SK-N-SH treated with all-trans-retinoic acid at 6 μM for 48 hours (cell line): Measurements from ENCODE around the gene RPS6KA2.
A peak's percentile ranks its signal among the peaks of the same experiment; 100 is the strongest.

ENCODE experiments used
- ATAC-seq: fragments of 200-7000 bp; cut with Tn5 transposase; 3 replicates; pipeline ENCODE4 v1.9.1; 2020; ENCODE audit warnings: mild to moderate bottlenecking, moderate library complexity
- BACH2 ChIP-seq: fragments of 250-450 bp; sonication (Bioruptor Pico); IDR thresholded peaks from 2 replicates; pipeline ENCODE4 v1.9.0; 2021; ENCODE audit warnings: mild to moderate bottlenecking, borderline replicate concordance
- CSDC2 ChIP-seq: fragments of 250-450 bp; sonication (Bioruptor Pico); IDR thresholded peaks from 2 replicates; pipeline ENCODE4 v1.5.0; 2020; ENCODE audit warnings: mild to moderate bottlenecking, moderate library complexity
- ESRRG ChIP-seq: fragments of 250-450 bp; sonication (Bioruptor Pico); IDR thresholded peaks from 2 replicates; pipeline ENCODE4 v1.6.1; 2021; ENCODE audit warnings: mild to moderate bottlenecking
- GLIS3 ChIP-seq: fragments of 250-450 bp; sonication (Bioruptor Pico); IDR thresholded peaks from 2 replicates; pipeline ENCODE4 v1.5.0; 2020; ENCODE audit warnings: mild to moderate bottlenecking, moderate library complexity
- ISL1 ChIP-seq: fragments of 250-450 bp; sonication (Bioruptor Pico); IDR thresholded peaks from 2 replicates; pipeline ENCODE4 v2.1.2; 2022; ENCODE audit warnings: mild to moderate bottlenecking, moderate library complexity
- OSR1 ChIP-seq: fragments of 250-450 bp; sonication (Bioruptor Pico); IDR thresholded peaks from 2 replicates; pipeline ENCODE4 v1.8.0; 2022; ENCODE audit warnings: moderate library complexity, mild to moderate bottlenecking, inconsistent platforms
- TCF4 ChIP-seq: fragments of 250-450 bp; sonication (Bioruptor Pico); IDR thresholded peaks from 2 replicates; pipeline ENCODE4 v1.8.0; 2021; ENCODE audit warnings: mild to moderate bottlenecking, moderate library complexity, borderline replicate concordance
- ZC3H10 ChIP-seq: fragments of 250-450 bp; sonication (Bioruptor Pico); IDR thresholded peaks from 2 replicates; pipeline ENCODE4 v1.5.1; 2021; ENCODE audit warnings: mild to moderate bottlenecking, moderate library complexity
- ZFP3 ChIP-seq: fragments of 250-450 bp; sonication (Bioruptor Pico); IDR thresholded peaks from 2 replicates; pipeline ENCODE4 v1.5.0; 2020; ENCODE audit warnings: mild to moderate bottlenecking, moderate library complexity
- ZFP30 ChIP-seq: fragments of 450-650 bp; formaldehyde crosslinking; IDR thresholded peaks from 2 replicates; pipeline ENCODE4 v1.5.0; 2022; ENCODE audit warnings: mild to moderate bottlenecking, moderate library complexity
- ZNF565 ChIP-seq: fragments of 450-650 bp; formaldehyde crosslinking; conservative IDR thresholded peaks from 2 replicates; pipeline ENCODE4 v1.5.0; 2020; ENCODE audit warnings: low read depth, mild to moderate bottlenecking, moderate library complexity
- ZNF70 ChIP-seq: fragments of 450-650 bp; formaldehyde crosslinking; IDR thresholded peaks from 2 replicates; pipeline ENCODE4 v1.5.0; 2020; ENCODE audit warnings: mild to moderate bottlenecking, moderate library complexity
- ZNF8 ChIP-seq: fragments of 450-650 bp; formaldehyde crosslinking; IDR thresholded peaks from 2 replicates; pipeline ENCODE4 v1.5.0; 2020; ENCODE audit warnings: mild to moderate bottlenecking, moderate library complexity
- TF ChIP-seq, protein P1 (sequence below): fragments of 250-450 bp; sonication (Bioruptor Pico); IDR thresholded peaks from 2 replicates; pipeline ENCODE4 v1.5.0; 2020; ENCODE audit warnings: mild to moderate bottlenecking, moderate library complexity
- TF ChIP-seq, protein P2 (sequence below): fragments of 250-450 bp; sonication (Bioruptor Pico); IDR thresholded peaks from 2 replicates; pipeline ENCODE4 v1.5.1; 2020; ENCODE audit warnings: low read depth, mild to moderate bottlenecking, moderate library complexity
- TF ChIP-seq, protein P3 (sequence below): fragments of 250-450 bp; sonication (Bioruptor Pico); IDR thresholded peaks from 2 replicates; pipeline ENCODE4 v1.8.0; 2021; ENCODE audit warnings: low read depth, mild to moderate bottlenecking, moderate library complexity, borderline replicate concordance
- TF ChIP-seq, protein P4 (sequence below): fragments of 250-450 bp; sonication (Bioruptor Pico); IDR thresholded peaks from 2 replicates; pipeline ENCODE4 v1.8.0; 2020; ENCODE audit warnings: mild to moderate bottlenecking, moderate library complexity, borderline replicate concordance

The RPS6KA2 gene

DNA sequence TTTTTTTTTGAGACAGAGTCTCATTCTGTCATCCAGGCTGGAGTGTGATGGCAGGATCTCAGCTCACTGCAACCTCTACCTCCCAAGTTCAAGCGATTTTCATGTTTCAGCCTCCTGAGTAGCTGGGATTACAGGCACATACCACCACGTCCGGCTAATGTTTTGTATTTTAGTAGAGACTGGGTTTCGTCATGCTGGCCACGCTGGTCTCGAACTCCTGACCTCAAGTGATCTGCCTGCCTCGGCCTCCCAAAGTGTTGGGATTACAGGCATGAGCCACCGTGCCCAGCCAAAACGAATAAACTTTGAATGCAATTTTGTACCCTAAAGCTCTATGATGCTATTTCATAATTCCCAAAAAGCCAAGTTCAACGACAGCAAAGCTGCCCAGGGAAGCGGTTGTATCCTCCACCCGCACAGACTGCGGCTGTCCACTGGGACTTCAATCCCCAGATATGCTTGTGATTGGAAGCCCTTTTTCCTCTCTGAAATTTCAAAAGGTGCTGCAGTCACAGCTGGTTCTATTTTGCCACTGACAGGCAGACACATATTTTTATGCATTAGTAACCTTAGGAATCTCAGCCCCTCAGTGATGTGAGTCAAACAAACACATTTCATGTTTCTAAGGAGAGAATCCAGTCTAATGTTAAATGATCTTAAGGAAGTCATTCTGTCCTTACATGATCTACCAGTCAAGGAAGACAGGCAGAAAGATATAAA lies 31.8 kb downstream of the RPS6KA2 start:
- TF ChIP-seq ZFP3 (CRISPR knock-in tag) (no peak), ZC3H10 (CRISPR knock-in tag) (peak; percentile 44; the same call in 1 of the 2 replicates), ISL1 (CRISPR knock-in tag) (peak; percentile 37; the same call in 1 of the 2 replicates), ESRRG (CRISPR knock-in tag) (no peak)
- TF ChIP-seq, all 23 proteins: peak for 2
- ATAC-seq = peak; percentile 89

DNA sequence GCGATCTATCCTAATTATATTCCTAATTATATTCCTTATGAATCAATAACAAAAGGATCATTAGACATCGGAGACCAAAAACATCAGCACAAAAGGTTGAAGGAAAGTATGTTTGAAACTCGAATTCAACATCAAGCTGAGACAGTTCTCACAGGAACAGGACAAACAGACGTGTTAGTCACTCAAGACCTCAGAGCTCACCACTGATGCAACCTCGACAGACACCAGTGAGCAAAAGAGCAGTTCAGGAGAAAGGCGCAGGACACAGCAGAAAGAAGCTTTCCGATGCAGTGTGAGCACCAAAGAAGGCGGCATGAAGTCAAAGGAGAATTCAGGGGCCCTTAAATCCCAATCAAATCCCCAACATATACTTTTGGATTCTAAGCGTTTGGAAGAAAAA lies 34.2 kb downstream of the RPS6KA2 start:
- ATAC-seq = no peak
- TF ChIP-seq ISL1 (CRISPR knock-in tag) (peak; percentile 10; the same call in 1 of the 2 replicates), ZNF70 (no peak)

DNA sequence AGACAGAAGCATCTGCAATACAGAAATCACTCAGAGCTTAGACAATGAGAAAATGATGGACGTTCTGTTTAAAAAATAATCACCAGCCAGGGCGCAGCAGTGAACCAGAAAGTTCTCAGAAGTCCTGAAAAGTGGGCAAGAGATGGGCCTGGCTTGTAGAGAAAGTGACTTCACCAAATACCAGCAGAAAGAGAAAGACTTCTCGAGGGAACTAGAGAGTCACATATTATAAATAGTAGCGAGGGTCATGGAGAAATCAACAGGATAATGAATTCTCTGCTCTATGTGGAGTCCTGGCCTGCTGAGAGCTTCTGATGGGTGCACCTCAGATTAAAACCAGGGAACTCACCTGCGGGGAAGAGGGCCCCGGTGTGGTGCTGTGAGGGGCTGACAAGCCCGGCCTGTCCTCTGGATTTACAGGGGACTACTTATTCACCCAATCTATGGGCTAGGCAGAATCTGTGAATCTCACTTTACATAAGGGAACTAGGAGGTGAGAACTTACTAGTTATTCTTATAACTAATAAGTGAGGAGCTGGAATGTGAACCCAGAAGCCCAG lies 35.0 kb downstream of the RPS6KA2 start:
- no peak for TF ChIP-seq ZNF565 (CRISPR knock-in tag)
- TF ChIP-seq, protein P1, sequence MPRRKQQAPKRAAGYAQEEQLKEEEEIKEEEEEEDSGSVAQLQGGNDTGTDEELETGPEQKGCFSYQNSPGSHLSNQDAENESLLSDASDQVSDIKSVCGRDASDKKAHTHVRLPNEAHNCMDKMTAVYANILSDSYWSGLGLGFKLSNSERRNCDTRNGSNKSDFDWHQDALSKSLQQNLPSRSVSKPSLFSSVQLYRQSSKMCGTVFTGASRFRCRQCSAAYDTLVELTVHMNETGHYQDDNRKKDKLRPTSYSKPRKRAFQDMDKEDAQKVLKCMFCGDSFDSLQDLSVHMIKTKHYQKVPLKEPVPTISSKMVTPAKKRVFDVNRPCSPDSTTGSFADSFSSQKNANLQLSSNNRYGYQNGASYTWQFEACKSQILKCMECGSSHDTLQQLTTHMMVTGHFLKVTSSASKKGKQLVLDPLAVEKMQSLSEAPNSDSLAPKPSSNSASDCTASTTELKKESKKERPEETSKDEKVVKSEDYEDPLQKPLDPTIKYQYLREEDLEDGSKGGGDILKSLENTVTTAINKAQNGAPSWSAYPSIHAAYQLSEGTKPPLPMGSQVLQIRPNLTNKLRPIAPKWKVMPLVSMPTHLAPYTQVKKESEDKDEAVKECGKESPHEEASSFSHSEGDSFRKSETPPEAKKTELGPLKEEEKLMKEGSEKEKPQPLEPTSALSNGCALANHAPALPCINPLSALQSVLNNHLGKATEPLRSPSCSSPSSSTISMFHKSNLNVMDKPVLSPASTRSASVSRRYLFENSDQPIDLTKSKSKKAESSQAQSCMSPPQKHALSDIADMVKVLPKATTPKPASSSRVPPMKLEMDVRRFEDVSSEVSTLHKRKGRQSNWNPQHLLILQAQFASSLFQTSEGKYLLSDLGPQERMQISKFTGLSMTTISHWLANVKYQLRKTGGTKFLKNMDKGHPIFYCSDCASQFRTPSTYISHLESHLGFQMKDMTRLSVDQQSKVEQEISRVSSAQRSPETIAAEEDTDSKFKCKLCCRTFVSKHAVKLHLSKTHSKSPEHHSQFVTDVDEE = no peak
- TF ChIP-seq, protein P2, sequence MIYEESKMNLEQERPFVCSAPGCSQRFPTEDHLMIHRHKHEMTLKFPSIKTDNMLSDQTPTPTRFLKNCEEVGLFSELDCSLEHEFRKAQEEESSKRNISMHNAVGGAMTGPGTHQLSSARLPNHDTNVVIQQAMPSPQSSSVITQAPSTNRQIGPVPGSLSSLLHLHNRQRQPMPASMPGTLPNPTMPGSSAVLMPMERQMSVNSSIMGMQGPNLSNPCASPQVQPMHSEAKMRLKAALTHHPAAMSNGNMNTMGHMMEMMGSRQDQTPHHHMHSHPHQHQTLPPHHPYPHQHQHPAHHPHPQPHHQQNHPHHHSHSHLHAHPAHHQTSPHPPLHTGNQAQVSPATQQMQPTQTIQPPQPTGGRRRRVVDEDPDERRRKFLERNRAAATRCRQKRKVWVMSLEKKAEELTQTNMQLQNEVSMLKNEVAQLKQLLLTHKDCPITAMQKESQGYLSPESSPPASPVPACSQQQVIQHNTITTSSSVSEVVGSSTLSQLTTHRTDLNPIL (CRISPR knock-in tag) = no peak
- no peak for TF ChIP-seq TCF4 (CRISPR knock-in tag)
- no peak for TF ChIP-seq ISL1 (CRISPR knock-in tag)
- TF ChIP-seq OSR1 (CRISPR knock-in tag) = no peak
- no peak for TF ChIP-seq ZNF70
- TF ChIP-seq ZFP30 (CRISPR knock-in tag) = no peak
- no peak for TF ChIP-seq ZNF8 (CRISPR knock-in tag)
- TF ChIP-seq GLIS3 (CRISPR knock-in tag) = no peak
- TF ChIP-seq CSDC2 (CRISPR knock-in tag) = no peak
- TF ChIP-seq ZFP3 (CRISPR knock-in tag) = no peak
- TF ChIP-seq ZC3H10 (CRISPR knock-in tag) = no peak
- TF ChIP-seq, protein P3, sequence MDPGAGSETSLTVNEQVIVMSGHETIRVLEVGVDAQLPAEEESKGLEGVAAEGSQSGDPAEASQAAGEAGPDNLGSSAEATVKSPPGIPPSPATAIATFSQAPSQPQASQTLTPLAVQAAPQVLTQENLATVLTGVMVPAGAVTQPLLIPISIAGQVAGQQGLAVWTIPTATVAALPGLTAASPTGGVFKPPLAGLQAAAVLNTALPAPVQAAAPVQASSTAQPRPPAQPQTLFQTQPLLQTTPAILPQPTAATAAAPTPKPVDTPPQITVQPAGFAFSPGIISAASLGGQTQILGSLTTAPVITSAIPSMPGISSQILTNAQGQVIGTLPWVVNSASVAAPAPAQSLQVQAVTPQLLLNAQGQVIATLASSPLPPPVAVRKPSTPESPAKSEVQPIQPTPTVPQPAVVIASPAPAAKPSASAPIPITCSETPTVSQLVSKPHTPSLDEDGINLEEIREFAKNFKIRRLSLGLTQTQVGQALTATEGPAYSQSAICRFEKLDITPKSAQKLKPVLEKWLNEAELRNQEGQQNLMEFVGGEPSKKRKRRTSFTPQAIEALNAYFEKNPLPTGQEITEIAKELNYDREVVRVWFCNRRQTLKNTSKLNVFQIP (CRISPR knock-in tag) = no peak
- TF ChIP-seq ESRRG (CRISPR knock-in tag) = no peak
- TF ChIP-seq BACH2 (CRISPR knock-in tag) = no peak
- TF ChIP-seq, protein P4, sequence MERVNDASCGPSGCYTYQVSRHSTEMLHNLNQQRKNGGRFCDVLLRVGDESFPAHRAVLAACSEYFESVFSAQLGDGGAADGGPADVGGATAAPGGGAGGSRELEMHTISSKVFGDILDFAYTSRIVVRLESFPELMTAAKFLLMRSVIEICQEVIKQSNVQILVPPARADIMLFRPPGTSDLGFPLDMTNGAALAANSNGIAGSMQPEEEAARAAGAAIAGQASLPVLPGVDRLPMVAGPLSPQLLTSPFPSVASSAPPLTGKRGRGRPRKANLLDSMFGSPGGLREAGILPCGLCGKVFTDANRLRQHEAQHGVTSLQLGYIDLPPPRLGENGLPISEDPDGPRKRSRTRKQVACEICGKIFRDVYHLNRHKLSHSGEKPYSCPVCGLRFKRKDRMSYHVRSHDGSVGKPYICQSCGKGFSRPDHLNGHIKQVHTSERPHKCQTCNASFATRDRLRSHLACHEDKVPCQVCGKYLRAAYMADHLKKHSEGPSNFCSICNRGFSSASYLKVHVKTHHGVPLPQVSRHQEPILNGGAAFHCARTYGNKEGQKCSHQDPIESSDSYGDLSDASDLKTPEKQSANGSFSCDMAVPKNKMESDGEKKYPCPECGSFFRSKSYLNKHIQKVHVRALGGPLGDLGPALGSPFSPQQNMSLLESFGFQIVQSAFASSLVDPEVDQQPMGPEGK (CRISPR knock-in tag) = no peak

DNA sequence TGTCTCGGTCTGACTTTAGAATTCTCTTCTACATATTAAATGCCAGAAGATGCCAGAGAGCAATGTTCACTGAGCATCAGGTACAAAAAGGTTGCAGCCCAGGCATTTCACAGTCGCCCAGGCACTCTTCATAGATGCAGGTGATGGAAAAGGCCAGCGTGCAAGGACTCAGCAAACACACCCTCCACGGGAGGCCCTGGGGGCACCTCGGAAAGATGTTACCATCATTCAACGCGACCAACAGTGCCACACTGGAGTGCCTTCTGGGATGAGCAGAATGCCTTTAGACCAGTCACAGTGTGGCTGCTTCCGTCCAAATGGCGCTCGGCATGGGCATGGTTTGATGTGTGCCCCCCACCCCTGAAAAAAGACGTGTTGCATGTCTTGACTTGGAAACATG lies 36.0 kb downstream of the RPS6KA2 start:
- TF ChIP-seq ZNF8 (CRISPR knock-in tag) (no peak), CSDC2 (CRISPR knock-in tag) (no peak), TCF4 (CRISPR knock-in tag) (no peak), ZFP30 (CRISPR knock-in tag) (no peak)
- TF ChIP-seq, protein P4 (CRISPR knock-in tag) = no peak
- ATAC-seq = no peak

More for the DNA sequence above, 35.0 kb downstream of the RPS6KA2 start:
- ATAC-seq = no peak
